ENCODE measurements around the gene WFIKKN1. TPM values are rescaled to one million over a fixed set of nuclear protein-coding genes. Genes with fewer than 3 reads are reported as not detected.

The WFIKKN1 gene
- total and polyA plus RNA-seq, 2 donors (not counting 1 experiment from before 2014, with no cell fraction given): 0.64 to 0.84 TPM

DNA sequence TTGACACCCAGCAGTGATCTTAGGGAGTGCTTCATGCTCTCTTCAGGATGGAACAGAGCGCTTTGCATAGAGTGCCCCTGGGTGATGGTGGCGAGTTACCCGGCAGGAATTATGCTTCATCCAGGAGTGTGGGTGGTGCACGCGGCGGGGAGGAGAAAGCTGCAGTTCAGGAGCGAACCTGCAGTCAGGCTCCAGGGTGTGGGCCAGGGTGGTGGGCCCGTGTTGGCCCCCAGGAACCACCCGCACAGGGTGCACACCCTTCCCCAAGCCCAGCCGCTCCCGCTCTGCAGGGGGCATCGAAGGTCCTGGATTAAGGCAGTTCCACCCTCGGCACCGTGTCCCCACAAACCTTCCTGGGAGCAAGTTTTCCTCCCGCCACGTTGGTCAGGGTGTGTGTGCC, 37.0 kb upstream of the WFIKKN1 start:
- Histone ChIP-seq H3K27ac (ENCODE audit: low read length in 2 of 2) (no peak overlapping the region), H4K20me1 (ENCODE audit: control insufficient read depth, insufficient read depth, low read length, poor library complexity, severe bottlenecking) (peaks cover 44% of the 10 kb centered on the region), H3K4me1 (ENCODE audit: control insufficient read depth in 2 of 2, insufficient read depth in 2 of 2, low read length in 2 of 2) (peaks cover 8 to 15% of the 10 kb centered on the region in 2 donors), H3K9me3 (ENCODE audit: control extremely low read depth in 1 of 3, control insufficient read depth in 2 of 3, insufficient read depth in 1 of 3, low read length in 2 of 3) (no peaks in the 10 kb centered on the region), H3K27me3 (replicated peaks in 1 of 4; ENCODE audit: control extremely low read depth in 1 of 4, control insufficient read depth in 3 of 4, insufficient read depth in 4 of 4, low read length in 3 of 4) (no peaks in the 10 kb centered on the region), H3K4me2 (replicated peaks; ENCODE audit: low read depth, low read length, poor library complexity, severe bottlenecking) (no peak overlapping the region), H3K9ac (ENCODE audit: low read length) (no peak overlapping the region), H3K36me3 (replicated peaks in 1 of 2; ENCODE audit: control extremely low read depth in 1 of 2, control insufficient read depth in 1 of 2, extremely low read depth in 1 of 2, insufficient read depth in 2 of 2, low read length in 1 of 2) (peaks cover 0 to 2% of the 10 kb centered on the region in 2 experiments), H2AFZ (ENCODE audit: insufficient read depth, low read depth, low read length, poor library complexity, severe bottlenecking) (no peak overlapping the region), H3K79me2 (ENCODE audit: control insufficient read depth, insufficient read depth, low read length) (peaks cover 72% of the 10 kb centered on the region), H3K4me3 (ENCODE audit: control extremely low read depth in 1 of 5, extremely low read depth in 1 of 5, insufficient read depth in 1 of 5, low read depth in 2 of 5, low read length in 4 of 5) (no peak overlapping the region)
- H3K27me3 Mint-ChIP-seq: no peaks in the 10 kb centered on the region
- no peak for DNase-seq
- H3K27ac Mint-ChIP-seq: no peak overlapping the region
- no peak overlapping the region for H3K4me3 Mint-ChIP-seq
- ChIA-PET CTCF (interaction anchor here (0.5 to 1.1 kb wide), 3 partner anchors 17 to 161 kb away, joined by 3 to 4 read pairs (median 4); no protein-coding TSS in a partner anchor), POLR2A (interaction anchor here (0.5 to 0.6 kb wide), 3 partner anchors 61 to 219 kb away, joined by 3 to 4 read pairs (median 4); partner anchors contain the start of gene RHBDL1)
- no peaks in the 10 kb centered on the region for H3K9me3 Mint-ChIP-seq (ENCODE audit: insufficient read depth)
- ATAC-seq (ENCODE audit: low read depth): no peak
- TF ChIP-seq, protein P1, sequence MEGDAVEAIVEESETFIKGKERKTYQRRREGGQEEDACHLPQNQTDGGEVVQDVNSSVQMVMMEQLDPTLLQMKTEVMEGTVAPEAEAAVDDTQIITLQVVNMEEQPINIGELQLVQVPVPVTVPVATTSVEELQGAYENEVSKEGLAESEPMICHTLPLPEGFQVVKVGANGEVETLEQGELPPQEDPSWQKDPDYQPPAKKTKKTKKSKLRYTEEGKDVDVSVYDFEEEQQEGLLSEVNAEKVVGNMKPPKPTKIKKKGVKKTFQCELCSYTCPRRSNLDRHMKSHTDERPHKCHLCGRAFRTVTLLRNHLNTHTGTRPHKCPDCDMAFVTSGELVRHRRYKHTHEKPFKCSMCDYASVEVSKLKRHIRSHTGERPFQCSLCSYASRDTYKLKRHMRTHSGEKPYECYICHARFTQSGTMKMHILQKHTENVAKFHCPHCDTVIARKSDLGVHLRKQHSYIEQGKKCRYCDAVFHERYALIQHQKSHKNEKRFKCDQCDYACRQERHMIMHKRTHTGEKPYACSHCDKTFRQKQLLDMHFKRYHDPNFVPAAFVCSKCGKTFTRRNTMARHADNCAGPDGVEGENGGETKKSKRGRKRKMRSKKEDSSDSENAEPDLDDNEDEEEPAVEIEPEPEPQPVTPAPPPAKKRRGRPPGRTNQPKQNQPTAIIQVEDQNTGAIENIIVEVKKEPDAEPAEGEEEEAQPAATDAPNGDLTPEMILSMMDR (IDR thresholded peaks at IDR 0.05): no peak
- TF ChIP-seq EZH2 (IDR thresholded peaks at IDR 0.05; ENCODE audit: borderline replicate concordance, insufficient read depth, low read depth, low read length, poor library complexity, severe bottlenecking): no peak
- 91% methylated on average over 16 of the region's 16 CpGs for WGBS (ENCODE audit: insufficient coverage)
- peaks cover 37% of the 10 kb centered on the region for H3K4me1 Mint-ChIP-seq
- intact Hi-C loops (cut with micrococcal nuclease): no loop called here

DNA sequence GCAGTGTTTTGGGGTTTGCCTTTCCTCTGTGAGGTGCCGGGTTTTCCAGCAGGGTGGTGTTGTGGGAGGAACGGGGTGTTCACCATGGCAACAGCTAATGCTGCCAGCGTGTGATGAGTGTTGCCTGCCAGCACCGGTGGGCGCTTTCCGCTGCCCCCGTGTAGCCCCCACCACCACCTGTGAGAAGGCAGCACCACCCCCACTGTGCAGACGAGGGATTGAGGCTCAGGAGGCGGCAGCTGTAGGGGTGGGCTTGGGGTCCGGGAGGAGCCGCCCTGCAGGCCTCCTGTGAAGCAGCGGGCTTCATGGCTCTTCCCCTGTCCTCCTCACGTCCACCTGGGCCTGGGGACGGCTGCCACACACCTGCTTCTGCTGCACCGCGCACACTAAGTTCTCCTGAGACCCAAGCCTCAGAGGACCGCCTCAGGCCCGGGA, 35.7 kb upstream of the WFIKKN1 start:
- no peak overlapping the region for H3K4me2 ChIP-seq (replicated peaks; ENCODE audit: low read depth, low read length, poor library complexity, severe bottlenecking)
- peaks cover 34% of the 10 kb centered on the region for H3K4me1 Mint-ChIP-seq
- H3K27ac Mint-ChIP-seq: no peak overlapping the region
- peaks cover 0 to 9% of the 10 kb centered on the region in 2 experiments for H3K36me3 ChIP-seq (replicated peaks in 1 of 2; ENCODE audit: control extremely low read depth in 1 of 2, control insufficient read depth in 1 of 2, extremely low read depth in 1 of 2, insufficient read depth in 2 of 2, low read length in 1 of 2)
- CTCF ChIA-PET: no interaction called here
- H4K20me1 ChIP-seq (ENCODE audit: control insufficient read depth, insufficient read depth, low read length, poor library complexity, severe bottlenecking): peaks cover 46% of the 10 kb centered on the region
- no peak overlapping the region for H3K4me3 ChIP-seq (ENCODE audit: control extremely low read depth in 1 of 5, extremely low read depth in 1 of 5, insufficient read depth in 1 of 5, low read depth in 2 of 5, low read length in 4 of 5)
- no peak overlapping the region for H3K4me3 Mint-ChIP-seq
- WGBS (ENCODE audit: insufficient coverage): 91% methylated on average over 12 of the region's 18 CpGs
- peaks cover 8 to 15% of the 10 kb centered on the region in 2 donors for H3K4me1 ChIP-seq (ENCODE audit: control insufficient read depth in 2 of 2, insufficient read depth in 2 of 2, low read length in 2 of 2)
- intact Hi-C loops (cut with micrococcal nuclease): no loop called here
- DNase-seq (no peak), ATAC-seq (ENCODE audit: low read depth) (no peak)
- no peak for TF ChIP-seq EZH2 (IDR thresholded peaks at IDR 0.05; ENCODE audit: borderline replicate concordance, insufficient read depth, low read depth, low read length, poor library complexity, severe bottlenecking)
- TF ChIP-seq, protein P1 (IDR thresholded peaks at IDR 0.05): no peak
- H3K9me3 Mint-ChIP-seq (ENCODE audit: insufficient read depth): no peaks in the 10 kb centered on the region
- H3K27me3 ChIP-seq (replicated peaks in 1 of 4; ENCODE audit: control extremely low read depth in 1 of 4, control insufficient read depth in 3 of 4, insufficient read depth in 4 of 4, low read length in 3 of 4): no peaks in the 10 kb centered on the region
- no peak overlapping the region for H3K9ac ChIP-seq (ENCODE audit: low read length)
- no peaks in the 10 kb centered on the region for H3K27me3 Mint-ChIP-seq
- POLR2A ChIA-PET: no interaction called here
- no peak overlapping the region for H2AFZ ChIP-seq (ENCODE audit: insufficient read depth, low read depth, low read length, poor library complexity, severe bottlenecking)
- H3K79me2 ChIP-seq (ENCODE audit: control insufficient read depth, insufficient read depth, low read length): peaks cover 74% of the 10 kb centered on the region
- no peak overlapping the region for H3K27ac ChIP-seq (ENCODE audit: low read length in 2 of 2)
- peaks cover 0 to 7% (median 0%) of the 10 kb centered on the region in 3 donors for H3K9me3 ChIP-seq (ENCODE audit: control extremely low read depth in 1 of 3, control insufficient read depth in 2 of 3, insufficient read depth in 1 of 3, low read length in 2 of 3)

Data from B cell (primary cell).